Limb (tissue), 2 donors: Measurements from ENCODE around the gene PON1.

Experiments used
- DNase-seq, 2 donors: peaks; one replicate each; pipeline ENCODE4 v3.0.0-alpha.2; 2016; ENCODE audit errors: extremely low spot score in 2 of 2

Gene PON1

DNA sequence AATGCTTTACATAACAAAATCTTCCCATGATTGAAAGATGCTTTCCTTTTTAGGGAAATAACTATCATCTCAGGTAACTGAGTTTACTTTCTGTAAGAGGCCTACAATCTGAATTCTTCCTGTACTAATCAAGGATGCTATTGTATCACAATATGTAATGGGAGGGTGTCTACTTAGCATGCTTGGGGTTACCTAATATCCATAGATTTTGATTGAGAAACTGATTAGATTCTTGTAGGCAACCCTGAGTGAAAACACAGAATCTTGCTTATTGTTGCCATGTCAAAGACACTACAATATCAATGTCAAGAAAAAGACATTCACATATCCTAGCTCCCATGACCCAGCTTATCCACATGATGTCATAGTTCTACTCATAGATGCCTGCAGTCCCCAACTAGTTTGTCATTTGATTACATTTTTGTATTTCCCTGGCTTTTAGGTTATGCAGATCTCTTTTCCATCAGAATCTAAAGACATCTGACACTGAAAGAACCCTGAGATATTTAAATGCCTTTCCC lies 62.4 kb downstream of the PON1 start:
- DNase-seq, result no peak

DNA sequence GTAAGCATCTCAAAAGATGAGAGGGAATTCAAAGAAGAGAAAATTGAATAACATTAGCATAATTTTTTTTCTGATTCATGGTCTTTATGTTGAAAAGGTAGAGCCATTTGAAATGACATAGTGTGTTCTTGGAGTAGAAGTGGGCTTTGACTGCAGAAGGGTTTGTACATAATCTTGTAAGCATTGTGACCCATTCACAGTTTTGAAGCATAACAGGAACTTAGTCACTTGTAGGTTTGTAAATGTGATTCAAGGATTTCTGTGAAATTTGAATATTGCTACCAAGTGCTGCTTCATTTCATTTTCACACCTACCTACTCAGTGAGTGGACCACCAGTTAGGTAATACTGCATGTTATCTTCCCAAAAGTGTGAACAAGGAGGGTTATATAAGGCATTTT lies 68.6 kb downstream of the PON1 start:
- no peak for DNase-seq

DNA sequence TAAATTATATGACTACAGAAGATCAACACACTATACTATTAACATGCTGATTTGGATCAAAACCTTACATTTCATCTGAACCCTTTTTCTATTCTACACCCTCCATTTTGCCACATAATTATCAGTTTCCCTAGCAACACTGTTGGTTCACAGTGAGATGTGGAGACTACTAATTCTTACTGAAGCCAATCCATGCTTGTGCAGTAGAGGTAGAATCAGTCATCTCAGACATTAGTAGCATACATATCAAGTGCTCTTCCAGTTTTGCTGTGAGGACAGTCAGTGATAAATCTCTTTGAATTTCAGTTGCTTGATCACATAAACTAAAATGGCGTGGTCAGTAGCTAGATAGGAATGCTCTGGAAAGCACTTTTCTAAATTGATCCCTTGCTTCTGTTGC lies 70.3 kb downstream of the PON1 start:
- no peak for DNase-seq

DNA sequence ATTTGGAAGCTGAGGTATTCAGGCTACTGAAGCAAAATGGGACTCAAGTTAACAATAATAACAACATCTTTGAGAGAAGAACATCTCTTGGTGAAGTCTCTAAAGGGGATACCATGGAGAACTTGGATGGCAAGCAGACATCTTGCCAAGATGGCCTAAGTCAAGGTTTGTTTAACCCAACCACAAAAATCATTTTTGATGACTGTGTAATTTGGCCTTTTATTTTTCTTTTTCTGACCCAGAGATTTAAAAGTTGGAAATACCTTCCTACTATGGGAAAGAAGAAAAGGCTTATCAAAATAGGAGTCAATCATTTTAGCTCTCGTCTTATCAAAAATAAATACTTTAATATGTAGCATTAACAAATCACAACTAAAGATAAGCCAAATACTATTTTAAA lies 72.4 kb downstream of the PON1 start:
- DNase-seq, result no peak

DNA sequence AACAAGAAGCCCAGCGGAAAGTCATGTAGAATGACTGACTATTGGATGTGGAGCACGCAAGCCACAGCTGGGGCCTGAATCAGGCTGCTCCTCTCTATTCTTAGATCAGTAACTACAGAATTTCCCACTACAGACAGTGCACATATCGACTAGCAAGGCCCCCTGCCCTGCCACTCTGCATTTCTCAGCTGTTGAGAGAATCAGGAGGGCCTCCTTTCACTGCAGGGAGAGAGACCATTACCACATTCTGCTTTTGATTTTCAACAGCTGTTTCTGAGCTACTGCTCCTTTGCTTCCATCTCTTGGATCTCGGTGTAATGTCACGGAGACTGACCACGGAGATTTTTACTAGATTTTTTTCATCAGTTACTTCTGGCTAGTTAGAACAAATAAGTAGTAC lies 73.8 kb downstream of the PON1 start:
- DNase-seq, result peak; percentile 37 to 67
